Liver (tissue), 9 donors: ENCODE results near the gene GPBP1L1. TPM values are rescaled to one million over a fixed set of nuclear protein-coding genes. Genes with fewer than 3 reads are reported as not detected.

Experiments
- DNase-seq: peaks from one replicate; pipeline ENCODE4 v3.0.0-alpha.2; 2017; ENCODE audit warnings: low spot score
- H3K27ac ChIP-seq, 2 donors: one replicate each; pipeline ENCODE4 v1.7.0; 2013; ENCODE audit warnings: inconsistent platforms in 2 of 2, low read length in 2 of 2, control low read depth in 1 of 2, low read depth in 1 of 2, mild to moderate bottlenecking in 1 of 2
- H3K27me3 ChIP-seq, 4 donors: one replicate each; pipeline versions ENCODE4 v1.6.1 to v1.7.0; 2013; ENCODE audit warnings: low read length in 3 of 4, inconsistent platforms in 1 of 4, mild to moderate bottlenecking in 1 of 4, moderate library complexity in 1 of 4; ENCODE audit not compliant: control insufficient read depth in 4 of 4, insufficient read depth in 4 of 4
- H3K36me3 ChIP-seq, 4 donors: one replicate each; pipeline versions ENCODE4 v1.6.1 to v1.7.0; 2013; ENCODE audit warnings: low read length in 3 of 4, mild to moderate bottlenecking in 3 of 4, low read depth in 1 of 4, moderate library complexity in 1 of 4; ENCODE audit not compliant: control insufficient read depth in 4 of 4, insufficient read depth in 3 of 4
- H3K4me1 ChIP-seq, 4 donors: one replicate each; pipeline versions ENCODE4 v1.6.1 to v1.7.0; 2013; ENCODE audit warnings: low read length in 3 of 4, mild to moderate bottlenecking in 3 of 4, moderate library complexity in 1 of 4; ENCODE audit not compliant: control insufficient read depth in 4 of 4, insufficient read depth in 4 of 4
- H3K4me3 ChIP-seq, 3 donors: one replicate each; pipeline versions ENCODE4 v1.6.1 to v1.7.0; 2013; ENCODE audit warnings: low read length in 3 of 3, control low read depth in 1 of 3, low read depth in 1 of 3, mild to moderate bottlenecking in 1 of 3
- H3K9ac ChIP-seq, 2 donors: one replicate each; pipeline ENCODE4 v1.7.0; 2013; ENCODE audit warnings: low read length in 2 of 2, mild to moderate bottlenecking in 2 of 2, moderate library complexity in 2 of 2, control low read depth in 1 of 2, low read depth in 1 of 2
- H3K9me3 ChIP-seq, 4 donors: one replicate each; pipeline versions ENCODE4 v1.6.1 to v1.7.0; 2013; ENCODE audit warnings: low read length in 3 of 4; ENCODE audit not compliant: control insufficient read depth in 4 of 4
- ATF3 ChIP-seq: IDR thresholded peaks from 2 replicates; pipeline ENCODE4 v1.6.1; 2016; ENCODE audit warnings: antibody characterized with exemption
- EGR1 ChIP-seq, 2 donors: IDR thresholded peaks; 2 replicates each; pipeline ENCODE4 v1.6.1; 2016 to 2018; ENCODE audit warnings: antibody characterized with exemption in 2 of 2, low read depth in 2 of 2
- FOXA1 ChIP-seq: IDR thresholded peaks from 2 replicates; pipeline ENCODE4 v1.6.1; 2016; ENCODE audit warnings: antibody characterized with exemption
- FOXA2 ChIP-seq: IDR thresholded peaks from 2 replicates; pipeline ENCODE4 v1.6.1; 2016; ENCODE audit warnings: antibody characterized with exemption
- GABPA ChIP-seq, 2 donors: IDR thresholded peaks in 1 of 2; conservative IDR thresholded peaks in 1 of 2; 2 replicates each; pipeline ENCODE4 v1.6.1; 2016; ENCODE audit warnings: antibody characterized with exemption in 2 of 2, mild to moderate bottlenecking in 1 of 2, moderate library complexity in 1 of 2
- HNF4A ChIP-seq, 2 donors: conservative IDR thresholded peaks; 2 replicates each; pipeline ENCODE4 v1.6.1; 2016; ENCODE audit warnings: antibody characterized with exemption in 2 of 2, mild to moderate bottlenecking in 2 of 2
- HNF4G ChIP-seq: IDR thresholded peaks from 2 replicates; pipeline ENCODE4 v1.6.1; 2016; ENCODE audit warnings: antibody characterized with exemption
- JUND ChIP-seq, 2 donors: IDR thresholded peaks; 2 replicates each; pipeline ENCODE4 v1.6.1; 2016; ENCODE audit warnings: antibody characterized with exemption in 2 of 2
- MAX ChIP-seq: IDR thresholded peaks from 2 replicates; pipeline ENCODE4 v1.6.1; 2016; ENCODE audit warnings: antibody characterized with exemption
- NR2F2 ChIP-seq: IDR thresholded peaks from 2 replicates; pipeline ENCODE4 v1.6.1; 2016; ENCODE audit warnings: antibody characterized with exemption
- RAD21 ChIP-seq, 2 donors: IDR thresholded peaks; 2 replicates each; pipeline ENCODE4 v1.6.1; 2016; ENCODE audit warnings: antibody characterized with exemption in 2 of 2, mild to moderate bottlenecking in 2 of 2
- RXRA ChIP-seq, 2 donors: IDR thresholded peaks; 2 replicates each; pipeline ENCODE4 v1.6.1; 2017 to 2018; ENCODE audit warnings: antibody characterized with exemption in 2 of 2, mild to moderate bottlenecking in 1 of 2
- TAF1 ChIP-seq: conservative IDR thresholded peaks from 2 replicates; pipeline ENCODE4 v1.6.1; 2016; ENCODE audit warnings: antibody characterized with exemption, mild to moderate bottlenecking
- YY1 ChIP-seq: IDR thresholded peaks from 2 replicates; pipeline ENCODE4 v1.6.1; 2016; ENCODE audit warnings: antibody characterized with exemption, mild to moderate bottlenecking
- WGBS: extraction: QIAGEN DNeasy Blood & Tissue Kit; methylation state at CpG from one replicate; pipeline ENCODE4 v1.1.7; 2013; 5-methylcytosine and 5-hydroxymethylcytosine counted together
- polyA plus RNA-seq, 2 donors: library from polyadenylated mRNA; stranded (reverse) in 1 of 2; unstranded in 1 of 2; fragments of 200-250 nt in 1 of 2; fragments of >200 nt in 1 of 2; fragmentation: Nextera tagmentation in 1 of 2; extraction: Ambion mirVana in 1 of 2; gene quantifications; one replicate each; pipeline versions ENCODE4 v1.2.1 to v1.2.3, GENCODE V29; 2013 to 2015
- total RNA-seq, 2 donors: library from RNA; depleted of rRNA; stranded (reverse); fragments of >200 nt; gene quantifications; one replicate each; pipeline ENCODE4 v1.2.3, GENCODE V29; 2014
- TF ChIP-seq, protein P1 (sequence below): IDR thresholded peaks from 2 replicates; pipeline ENCODE4 v1.6.1; 2016; ENCODE audit warnings: antibody characterized with exemption, mild to moderate bottlenecking
- TF ChIP-seq, protein P2 (sequence below): fragments of 150-350 bp; IDR thresholded peaks from 2 replicates; pipeline ENCODE4 v1.5.1; 2017; ENCODE audit warnings: improper control_type of control experiment, low read depth, low read length; ENCODE audit not compliant: missing input control
- TF ChIP-seq, protein P3 (sequence below): IDR thresholded peaks from 2 replicates; pipeline ENCODE4 v1.6.1; 2016; ENCODE audit warnings: antibody characterized with exemption
- donor health status: healthy.
- donor health status: healthy.
- donor health status: healthy.
- donor health status: healthy.
- donor health status: healthy.

GPBP1L1 gene
- total and polyA plus RNA-seq, 4 donors: 24.8 to 86.7 (median 53.5) TPM

DNA sequence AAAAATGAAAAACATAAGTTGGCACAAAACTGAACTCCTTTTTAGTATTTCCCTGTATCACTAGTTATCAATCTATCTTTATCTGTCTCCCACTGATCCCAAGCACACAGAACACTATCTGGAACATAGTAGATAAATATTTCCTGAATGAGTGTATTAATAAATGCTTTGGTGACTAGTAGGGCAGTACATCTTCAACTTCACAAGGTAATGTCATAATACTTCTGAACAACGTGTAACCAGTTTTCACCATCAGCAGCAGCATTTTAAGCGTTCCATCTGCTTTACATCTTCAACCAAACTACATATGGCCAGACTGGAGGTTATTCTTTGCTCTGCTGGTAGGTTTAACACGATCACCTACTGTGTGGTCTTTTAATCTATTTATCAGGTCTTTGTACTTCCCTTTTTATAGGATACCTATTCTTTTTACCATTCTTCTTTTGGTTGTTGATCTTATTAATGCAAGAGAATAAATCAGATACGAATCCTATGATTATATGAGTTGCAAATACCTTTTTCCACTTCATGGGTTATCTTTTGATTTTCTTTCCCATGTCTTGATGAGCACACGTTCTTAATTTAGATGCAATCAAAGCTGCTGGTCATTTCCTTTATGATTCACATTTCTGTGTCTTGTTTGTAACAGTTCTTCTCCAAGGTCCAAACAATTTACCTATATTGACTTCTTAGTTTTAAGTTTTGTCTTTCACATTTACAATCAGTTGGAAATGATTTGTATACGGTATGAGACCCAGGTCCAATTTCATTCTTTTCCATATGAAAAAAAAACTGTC, 16.3 kb downstream of the GPBP1L1 start:
- WGBS: 87% methylated on average over 6 of the region's 6 CpGs
- peaks cover 9 to 46% (median 29%) of the 10 kb centered on the region in 4 donors for H3K4me1 ChIP-seq
- TF ChIP-seq GABPA (IDR thresholded peaks at IDR 0.05 in 1 of 2, conservative IDR thresholded peaks at IDR 0.05 in 1 of 2) (no peak), RXRA (IDR thresholded peaks at IDR 0.05) (no peak), RAD21 (IDR thresholded peaks at IDR 0.05) (no peak), MAX (no peak), YY1 (no peak), ATF3 (no peak), NR2F2 (no peak), FOXA2 (no peak), HNF4A (conservative IDR thresholded peaks at IDR 0.05) (no peak), JUND (IDR thresholded peaks at IDR 0.05) (no peak), TAF1 (no peak), HNF4G (no peak), FOXA1 (no peak), EGR1 (IDR thresholded peaks at IDR 0.05; ENCODE audit: low read depth in 2 of 2) (no peak)
- TF ChIP-seq, protein P1, sequence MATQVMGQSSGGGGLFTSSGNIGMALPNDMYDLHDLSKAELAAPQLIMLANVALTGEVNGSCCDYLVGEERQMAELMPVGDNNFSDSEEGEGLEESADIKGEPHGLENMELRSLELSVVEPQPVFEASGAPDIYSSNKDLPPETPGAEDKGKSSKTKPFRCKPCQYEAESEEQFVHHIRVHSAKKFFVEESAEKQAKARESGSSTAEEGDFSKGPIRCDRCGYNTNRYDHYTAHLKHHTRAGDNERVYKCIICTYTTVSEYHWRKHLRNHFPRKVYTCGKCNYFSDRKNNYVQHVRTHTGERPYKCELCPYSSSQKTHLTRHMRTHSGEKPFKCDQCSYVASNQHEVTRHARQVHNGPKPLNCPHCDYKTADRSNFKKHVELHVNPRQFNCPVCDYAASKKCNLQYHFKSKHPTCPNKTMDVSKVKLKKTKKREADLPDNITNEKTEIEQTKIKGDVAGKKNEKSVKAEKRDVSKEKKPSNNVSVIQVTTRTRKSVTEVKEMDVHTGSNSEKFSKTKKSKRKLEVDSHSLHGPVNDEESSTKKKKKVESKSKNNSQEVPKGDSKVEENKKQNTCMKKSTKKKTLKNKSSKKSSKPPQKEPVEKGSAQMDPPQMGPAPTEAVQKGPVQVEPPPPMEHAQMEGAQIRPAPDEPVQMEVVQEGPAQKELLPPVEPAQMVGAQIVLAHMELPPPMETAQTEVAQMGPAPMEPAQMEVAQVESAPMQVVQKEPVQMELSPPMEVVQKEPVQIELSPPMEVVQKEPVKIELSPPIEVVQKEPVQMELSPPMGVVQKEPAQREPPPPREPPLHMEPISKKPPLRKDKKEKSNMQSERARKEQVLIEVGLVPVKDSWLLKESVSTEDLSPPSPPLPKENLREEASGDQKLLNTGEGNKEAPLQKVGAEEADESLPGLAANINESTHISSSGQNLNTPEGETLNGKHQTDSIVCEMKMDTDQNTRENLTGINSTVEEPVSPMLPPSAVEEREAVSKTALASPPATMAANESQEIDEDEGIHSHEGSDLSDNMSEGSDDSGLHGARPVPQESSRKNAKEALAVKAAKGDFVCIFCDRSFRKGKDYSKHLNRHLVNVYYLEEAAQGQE: no peak
- TF ChIP-seq, protein P2, sequence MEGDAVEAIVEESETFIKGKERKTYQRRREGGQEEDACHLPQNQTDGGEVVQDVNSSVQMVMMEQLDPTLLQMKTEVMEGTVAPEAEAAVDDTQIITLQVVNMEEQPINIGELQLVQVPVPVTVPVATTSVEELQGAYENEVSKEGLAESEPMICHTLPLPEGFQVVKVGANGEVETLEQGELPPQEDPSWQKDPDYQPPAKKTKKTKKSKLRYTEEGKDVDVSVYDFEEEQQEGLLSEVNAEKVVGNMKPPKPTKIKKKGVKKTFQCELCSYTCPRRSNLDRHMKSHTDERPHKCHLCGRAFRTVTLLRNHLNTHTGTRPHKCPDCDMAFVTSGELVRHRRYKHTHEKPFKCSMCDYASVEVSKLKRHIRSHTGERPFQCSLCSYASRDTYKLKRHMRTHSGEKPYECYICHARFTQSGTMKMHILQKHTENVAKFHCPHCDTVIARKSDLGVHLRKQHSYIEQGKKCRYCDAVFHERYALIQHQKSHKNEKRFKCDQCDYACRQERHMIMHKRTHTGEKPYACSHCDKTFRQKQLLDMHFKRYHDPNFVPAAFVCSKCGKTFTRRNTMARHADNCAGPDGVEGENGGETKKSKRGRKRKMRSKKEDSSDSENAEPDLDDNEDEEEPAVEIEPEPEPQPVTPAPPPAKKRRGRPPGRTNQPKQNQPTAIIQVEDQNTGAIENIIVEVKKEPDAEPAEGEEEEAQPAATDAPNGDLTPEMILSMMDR: no peak
- TF ChIP-seq, protein P3, sequence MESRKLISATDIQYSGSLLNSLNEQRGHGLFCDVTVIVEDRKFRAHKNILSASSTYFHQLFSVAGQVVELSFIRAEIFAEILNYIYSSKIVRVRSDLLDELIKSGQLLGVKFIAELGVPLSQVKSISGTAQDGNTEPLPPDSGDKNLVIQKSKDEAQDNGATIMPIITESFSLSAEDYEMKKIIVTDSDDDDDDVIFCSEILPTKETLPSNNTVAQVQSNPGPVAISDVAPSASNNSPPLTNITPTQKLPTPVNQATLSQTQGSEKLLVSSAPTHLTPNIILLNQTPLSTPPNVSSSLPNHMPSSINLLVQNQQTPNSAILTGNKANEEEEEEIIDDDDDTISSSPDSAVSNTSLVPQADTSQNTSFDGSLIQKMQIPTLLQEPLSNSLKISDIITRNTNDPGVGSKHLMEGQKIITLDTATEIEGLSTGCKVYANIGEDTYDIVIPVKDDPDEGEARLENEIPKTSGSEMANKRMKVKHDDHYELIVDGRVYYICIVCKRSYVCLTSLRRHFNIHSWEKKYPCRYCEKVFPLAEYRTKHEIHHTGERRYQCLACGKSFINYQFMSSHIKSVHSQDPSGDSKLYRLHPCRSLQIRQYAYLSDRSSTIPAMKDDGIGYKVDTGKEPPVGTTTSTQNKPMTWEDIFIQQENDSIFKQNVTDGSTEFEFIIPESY: no peak
- peak overlapping the region in 1 of 2 donors; percentile 18 for H3K9ac ChIP-seq
- no peaks in the 10 kb centered on the region for H3K27me3 ChIP-seq
- H3K27ac ChIP-seq: no peak overlapping the region
- no peak overlapping the region for H3K4me3 ChIP-seq
- no peak for DNase-seq
- H3K9me3 ChIP-seq: no peaks in the 10 kb centered on the region
- no peaks in the 10 kb centered on the region for H3K36me3 ChIP-seq
